Measurements from ENCODE around the gene FBXL19.

The FBXL19 gene

DNA sequence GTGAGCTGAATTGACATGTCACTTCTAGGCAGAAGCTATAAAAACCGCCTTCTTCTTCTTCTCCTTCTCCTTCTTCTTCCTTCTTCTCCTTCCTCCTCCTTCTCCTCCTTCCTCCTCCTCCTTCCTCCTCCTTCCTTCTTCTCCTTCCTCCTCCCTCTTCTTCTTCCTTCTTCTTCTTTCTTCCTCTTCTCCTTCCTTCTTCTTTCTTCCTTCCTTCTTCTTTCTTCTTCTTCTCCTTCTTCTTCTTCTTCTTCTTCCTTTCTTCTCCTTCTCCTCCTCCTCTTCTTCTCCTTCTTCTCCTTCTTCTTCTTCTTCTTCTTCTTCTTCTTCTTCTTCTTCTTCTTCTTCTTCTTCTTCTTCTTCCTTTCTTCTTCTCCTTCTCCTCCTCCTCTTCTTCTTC is 4.8 kb upstream of the FBXL19 start:
- no peak for DNase-seq (ENCODE audit: low read depth in 1 of 2, low spot score in 1 of 2)
- no peak overlapping the region for H3K4me3 ChIP-seq (replicated peaks; ENCODE audit: insufficient read depth, low read length)
- no peak overlapping the region for H3K27ac ChIP-seq (replicated peaks)
- no peaks in the 10 kb centered on the region for H3K27me3 ChIP-seq (ENCODE audit: insufficient read depth, poor library complexity, severe bottlenecking)
- TF ChIP-seq SPI1 (IDR thresholded peaks at IDR 0.05; ENCODE audit: borderline replicate concordance, low read depth) (no peak), GABPA (IDR thresholded peaks at IDR 0.05; ENCODE audit: low read depth) (no peak)
- TF ChIP-seq, protein P1, sequence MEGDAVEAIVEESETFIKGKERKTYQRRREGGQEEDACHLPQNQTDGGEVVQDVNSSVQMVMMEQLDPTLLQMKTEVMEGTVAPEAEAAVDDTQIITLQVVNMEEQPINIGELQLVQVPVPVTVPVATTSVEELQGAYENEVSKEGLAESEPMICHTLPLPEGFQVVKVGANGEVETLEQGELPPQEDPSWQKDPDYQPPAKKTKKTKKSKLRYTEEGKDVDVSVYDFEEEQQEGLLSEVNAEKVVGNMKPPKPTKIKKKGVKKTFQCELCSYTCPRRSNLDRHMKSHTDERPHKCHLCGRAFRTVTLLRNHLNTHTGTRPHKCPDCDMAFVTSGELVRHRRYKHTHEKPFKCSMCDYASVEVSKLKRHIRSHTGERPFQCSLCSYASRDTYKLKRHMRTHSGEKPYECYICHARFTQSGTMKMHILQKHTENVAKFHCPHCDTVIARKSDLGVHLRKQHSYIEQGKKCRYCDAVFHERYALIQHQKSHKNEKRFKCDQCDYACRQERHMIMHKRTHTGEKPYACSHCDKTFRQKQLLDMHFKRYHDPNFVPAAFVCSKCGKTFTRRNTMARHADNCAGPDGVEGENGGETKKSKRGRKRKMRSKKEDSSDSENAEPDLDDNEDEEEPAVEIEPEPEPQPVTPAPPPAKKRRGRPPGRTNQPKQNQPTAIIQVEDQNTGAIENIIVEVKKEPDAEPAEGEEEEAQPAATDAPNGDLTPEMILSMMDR (IDR thresholded peaks at IDR 0.05; ENCODE audit: insufficient read depth, low read length): no peak
- TF ChIP-seq, protein P2, sequence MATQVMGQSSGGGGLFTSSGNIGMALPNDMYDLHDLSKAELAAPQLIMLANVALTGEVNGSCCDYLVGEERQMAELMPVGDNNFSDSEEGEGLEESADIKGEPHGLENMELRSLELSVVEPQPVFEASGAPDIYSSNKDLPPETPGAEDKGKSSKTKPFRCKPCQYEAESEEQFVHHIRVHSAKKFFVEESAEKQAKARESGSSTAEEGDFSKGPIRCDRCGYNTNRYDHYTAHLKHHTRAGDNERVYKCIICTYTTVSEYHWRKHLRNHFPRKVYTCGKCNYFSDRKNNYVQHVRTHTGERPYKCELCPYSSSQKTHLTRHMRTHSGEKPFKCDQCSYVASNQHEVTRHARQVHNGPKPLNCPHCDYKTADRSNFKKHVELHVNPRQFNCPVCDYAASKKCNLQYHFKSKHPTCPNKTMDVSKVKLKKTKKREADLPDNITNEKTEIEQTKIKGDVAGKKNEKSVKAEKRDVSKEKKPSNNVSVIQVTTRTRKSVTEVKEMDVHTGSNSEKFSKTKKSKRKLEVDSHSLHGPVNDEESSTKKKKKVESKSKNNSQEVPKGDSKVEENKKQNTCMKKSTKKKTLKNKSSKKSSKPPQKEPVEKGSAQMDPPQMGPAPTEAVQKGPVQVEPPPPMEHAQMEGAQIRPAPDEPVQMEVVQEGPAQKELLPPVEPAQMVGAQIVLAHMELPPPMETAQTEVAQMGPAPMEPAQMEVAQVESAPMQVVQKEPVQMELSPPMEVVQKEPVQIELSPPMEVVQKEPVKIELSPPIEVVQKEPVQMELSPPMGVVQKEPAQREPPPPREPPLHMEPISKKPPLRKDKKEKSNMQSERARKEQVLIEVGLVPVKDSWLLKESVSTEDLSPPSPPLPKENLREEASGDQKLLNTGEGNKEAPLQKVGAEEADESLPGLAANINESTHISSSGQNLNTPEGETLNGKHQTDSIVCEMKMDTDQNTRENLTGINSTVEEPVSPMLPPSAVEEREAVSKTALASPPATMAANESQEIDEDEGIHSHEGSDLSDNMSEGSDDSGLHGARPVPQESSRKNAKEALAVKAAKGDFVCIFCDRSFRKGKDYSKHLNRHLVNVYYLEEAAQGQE (IDR thresholded peaks at IDR 0.05; ENCODE audit: insufficient replicate concordance, low read depth): no peak

DNA sequence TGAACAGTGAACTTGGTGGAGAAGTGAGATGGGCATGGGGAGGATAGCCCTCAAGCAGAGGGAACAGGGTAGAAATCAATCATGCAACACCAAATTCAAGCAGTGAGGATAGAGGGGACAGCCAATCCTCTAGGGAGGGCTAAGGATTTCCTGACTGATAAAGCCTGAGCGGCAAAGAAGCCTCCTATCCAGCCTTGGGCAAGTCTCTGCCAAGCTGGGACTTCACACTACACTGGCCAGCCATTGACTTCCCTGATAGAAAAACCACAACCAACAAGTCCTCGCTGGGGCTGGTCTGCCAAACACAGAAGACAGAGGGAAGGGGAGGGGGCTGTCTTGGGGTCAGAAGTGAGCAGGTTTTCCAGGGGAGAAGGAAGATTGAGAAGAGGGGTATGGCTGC is 2.5 kb upstream of the FBXL19 start:
- no peak for DNase-seq (ENCODE audit: low read depth in 1 of 2, low spot score in 1 of 2)
- TF ChIP-seq, protein P1 (IDR thresholded peaks at IDR 0.05; ENCODE audit: insufficient read depth, low read length): no peak
- Histone ChIP-seq H3K27me3 (ENCODE audit: insufficient read depth, poor library complexity, severe bottlenecking) (no peaks in the 10 kb centered on the region), H3K4me3 (replicated peaks; ENCODE audit: insufficient read depth, low read length) (no peak overlapping the region), H3K27ac (replicated peaks) (no peak overlapping the region)

DNA sequence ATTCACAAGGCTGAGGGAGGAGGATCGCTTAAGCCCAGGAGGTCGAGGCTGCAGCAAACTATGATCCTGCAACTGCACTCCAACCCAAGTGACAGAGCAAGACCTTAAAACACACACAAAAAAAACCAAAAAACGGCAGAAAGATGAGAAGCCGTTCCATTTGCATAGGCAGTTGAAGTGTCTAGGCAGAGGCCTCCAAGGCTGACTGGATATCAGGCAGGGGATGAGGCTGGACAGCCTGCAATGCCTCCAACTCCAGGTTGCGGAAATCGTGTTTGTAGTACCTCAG is 2.0 kb upstream of the FBXL19 start:
- Histone ChIP-seq H3K27ac (replicated peaks) (no peak overlapping the region), H3K27me3 (ENCODE audit: insufficient read depth, poor library complexity, severe bottlenecking) (no peaks in the 10 kb centered on the region), H3K4me3 (replicated peaks; ENCODE audit: insufficient read depth, low read length) (peak overlapping the region; percentile 67)
- DNase-seq (ENCODE audit: low read depth in 1 of 2, low spot score in 1 of 2): no peak
- TF ChIP-seq, protein P2 (IDR thresholded peaks at IDR 0.05; ENCODE audit: insufficient replicate concordance, low read depth): no peak
- TF ChIP-seq, protein P1 (IDR thresholded peaks at IDR 0.05; ENCODE audit: insufficient read depth, low read length): no peak
- no peak for TF ChIP-seq POLR2AphosphoS5 (IDR thresholded peaks at IDR 0.05; ENCODE audit: low read depth)
- TF ChIP-seq GABPA (IDR thresholded peaks at IDR 0.05; ENCODE audit: low read depth): no peak
- no peak for TF ChIP-seq SPI1 (IDR thresholded peaks at IDR 0.05; ENCODE audit: borderline replicate concordance, low read depth)

DNA sequence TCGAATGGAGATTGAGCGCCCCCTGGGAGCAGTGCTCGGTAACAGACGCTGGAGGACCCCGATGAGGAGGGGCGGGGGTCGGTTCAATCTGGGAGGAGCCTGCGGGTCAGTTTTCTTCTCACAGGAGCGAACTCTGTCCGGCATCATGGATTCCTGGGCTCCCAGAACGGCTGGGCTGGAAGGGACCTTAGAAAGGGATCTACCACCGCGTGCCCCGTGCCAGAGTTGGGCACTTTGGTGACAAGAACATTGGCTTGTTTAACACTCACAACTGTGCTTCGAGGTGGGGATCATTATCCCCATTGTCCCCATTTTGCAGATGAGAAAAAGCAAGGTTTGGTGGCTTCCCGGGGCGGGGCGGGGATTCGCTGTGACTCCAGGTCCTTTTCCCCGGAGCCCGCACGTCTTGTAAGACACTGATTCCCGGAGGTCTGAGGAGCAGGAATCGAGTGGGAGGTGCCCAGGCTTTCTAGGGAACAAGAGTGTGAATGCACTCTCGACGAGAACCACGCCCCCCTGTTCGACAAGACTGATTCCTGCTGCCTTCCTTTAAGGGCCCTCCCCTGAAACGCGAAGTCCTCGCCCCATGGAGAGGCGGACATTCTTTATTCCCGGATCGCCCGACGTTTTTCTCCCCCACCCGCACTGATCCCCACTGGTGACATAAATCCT is 1.5 kb upstream of the FBXL19 start:
- peak overlapping the region; percentile 67 for H3K4me3 ChIP-seq (replicated peaks; ENCODE audit: insufficient read depth, low read length)
- DNase-seq (ENCODE audit: low read depth in 1 of 2, low spot score in 1 of 2): peak; percentile 75 to 91
- H3K27ac ChIP-seq (replicated peaks): peak overlapping the region; percentile 51

More for the DNA sequence above, 1.5 kb upstream of the FBXL19 start:
- H3K27me3 ChIP-seq (ENCODE audit: insufficient read depth, poor library complexity, severe bottlenecking): no peaks in the 10 kb centered on the region
- no peak for TF ChIP-seq SPI1 (IDR thresholded peaks at IDR 0.05; ENCODE audit: borderline replicate concordance, low read depth)
- TF ChIP-seq, protein P2 (IDR thresholded peaks at IDR 0.05; ENCODE audit: insufficient replicate concordance, low read depth): no peak
- TF ChIP-seq, protein P1 (IDR thresholded peaks at IDR 0.05; ENCODE audit: insufficient read depth, low read length): peak; percentile 90
